Stimulated activated CD4-positive, alpha-beta T cell treated with anti-CD3 and anti-CD28 coated beads, Interleukin-15, amount 100 ng/mL, for 48 hours (primary cell): ENCODE data around the gene U2AF1L4.
A peak's percentile ranks its signal among the peaks of the same experiment; 100 is the strongest.
"Not testable (repeated sequence)": the region's sequence is repeated elsewhere in the genome, so short reads cannot be mapped to it uniquely, and the experiment has no call there.

Experiments used
- DNase-seq, 2 donors: peaks; one replicate each; pipeline ENCODE4 v3.0.0-alpha.2; 2020; ENCODE audit warnings: low read depth in 2 of 2

The U2AF1L4 gene

GRCh38 chr19:35725216-35725861, 19.9 kb downstream of the U2AF1L4 start:
- no peak for DNase-seq

DNA sequence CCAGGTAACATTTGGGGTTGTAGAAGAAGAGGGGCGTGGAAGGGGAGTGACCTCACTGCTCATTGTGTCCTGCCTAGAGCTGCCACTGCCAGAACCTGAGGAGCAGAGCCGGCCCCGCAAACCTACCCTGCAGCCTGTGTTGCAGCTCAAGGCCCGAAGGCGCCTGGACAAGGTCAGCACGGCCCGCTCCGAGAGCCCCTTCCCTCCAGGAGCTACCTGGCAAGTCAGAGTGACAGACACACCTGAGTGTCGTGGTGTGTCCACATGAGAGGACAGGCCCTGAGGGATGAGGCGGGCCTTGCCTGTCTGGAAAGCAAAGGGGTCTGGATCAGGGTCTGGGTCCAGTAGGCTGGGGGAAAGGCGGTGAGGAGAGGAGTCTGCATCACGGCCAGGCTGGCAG, 20.7 kb downstream of the U2AF1L4 start:
- DNase-seq = no peak

DNA sequence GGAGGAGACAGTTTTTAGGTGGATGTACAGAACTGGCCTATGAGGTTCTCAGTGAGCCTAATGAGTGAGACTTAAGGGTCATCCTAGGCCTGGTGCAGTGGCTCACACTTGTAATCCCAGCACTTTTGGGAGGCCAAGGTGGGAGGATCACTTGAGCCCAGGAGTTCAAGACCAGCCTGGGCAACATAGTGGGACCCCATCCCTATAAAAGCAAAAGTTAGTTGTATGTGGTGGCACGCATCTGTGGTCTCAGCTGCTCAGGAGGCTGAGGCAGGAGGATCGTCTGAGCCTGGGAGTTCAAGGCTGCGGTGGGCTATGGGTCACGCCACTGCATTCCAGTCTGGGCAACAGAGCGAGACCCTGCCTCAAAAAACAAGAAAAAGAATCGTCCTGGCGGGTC, 21.1 kb downstream of the U2AF1L4 start:
- DNase-seq = not testable (repeated sequence)

- DNase-seq = no peak
These were observed 21.5 kb downstream of the U2AF1L4 start for GRCh38 chr19:35723671-35724070.

DNA sequence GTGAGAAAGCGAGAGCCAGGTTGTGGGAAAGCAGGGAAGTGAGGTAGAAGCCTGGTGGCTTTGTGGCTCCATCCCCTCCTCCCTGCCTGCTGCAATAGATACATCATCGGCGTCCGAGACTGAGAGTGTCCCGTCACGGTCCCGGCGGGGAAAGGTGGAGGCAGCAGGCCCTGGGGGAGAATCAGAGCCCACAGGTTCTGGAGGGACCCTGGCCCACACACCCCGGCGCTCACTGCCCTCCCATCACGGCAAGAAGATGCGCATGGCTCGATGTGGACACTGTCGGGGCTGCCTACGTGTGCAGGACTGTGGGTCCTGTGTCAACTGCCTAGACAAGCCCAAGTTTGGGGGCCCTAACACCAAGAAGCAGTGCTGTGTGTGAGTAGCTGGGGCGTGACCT, 22.3 kb downstream of the U2AF1L4 start:
- DNase-seq = no peak

DNA sequence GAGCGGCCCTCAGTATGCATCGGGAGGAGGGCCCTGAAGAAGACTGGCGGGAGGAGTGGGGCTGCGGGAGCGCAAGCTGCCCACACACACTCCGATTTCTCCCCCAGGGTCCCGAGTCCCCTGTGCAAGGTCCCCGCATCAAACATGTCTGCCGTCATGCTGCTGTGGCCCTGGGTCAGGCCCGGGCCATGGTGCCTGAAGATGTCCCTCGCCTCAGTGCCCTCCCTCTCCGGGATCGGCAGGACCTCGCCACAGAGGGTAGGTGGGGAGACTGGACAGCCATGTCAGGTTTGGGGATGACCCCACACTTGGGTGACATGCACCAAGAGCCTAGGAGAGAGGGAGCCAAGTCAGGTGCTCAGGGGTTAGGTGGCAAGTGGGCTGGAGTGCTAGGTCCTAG, 22.8 kb downstream of the U2AF1L4 start:
- no peak for DNase-seq

- no peak for DNase-seq
These were observed 23.8 kb downstream of the U2AF1L4 start for GRCh38 chr19:35721374-35721773.

- no peak for DNase-seq
These were observed 24.6 kb downstream of the U2AF1L4 start for GRCh38 chr19:35720648-35721047.

GRCh38 chr19:35720163-35720524, 25.1 kb downstream of the U2AF1L4 start:
- no peak for DNase-seq

GRCh38 chr19:35719402-35720162, 25.6 kb downstream of the U2AF1L4 start:
- no peak for DNase-seq

DNA sequence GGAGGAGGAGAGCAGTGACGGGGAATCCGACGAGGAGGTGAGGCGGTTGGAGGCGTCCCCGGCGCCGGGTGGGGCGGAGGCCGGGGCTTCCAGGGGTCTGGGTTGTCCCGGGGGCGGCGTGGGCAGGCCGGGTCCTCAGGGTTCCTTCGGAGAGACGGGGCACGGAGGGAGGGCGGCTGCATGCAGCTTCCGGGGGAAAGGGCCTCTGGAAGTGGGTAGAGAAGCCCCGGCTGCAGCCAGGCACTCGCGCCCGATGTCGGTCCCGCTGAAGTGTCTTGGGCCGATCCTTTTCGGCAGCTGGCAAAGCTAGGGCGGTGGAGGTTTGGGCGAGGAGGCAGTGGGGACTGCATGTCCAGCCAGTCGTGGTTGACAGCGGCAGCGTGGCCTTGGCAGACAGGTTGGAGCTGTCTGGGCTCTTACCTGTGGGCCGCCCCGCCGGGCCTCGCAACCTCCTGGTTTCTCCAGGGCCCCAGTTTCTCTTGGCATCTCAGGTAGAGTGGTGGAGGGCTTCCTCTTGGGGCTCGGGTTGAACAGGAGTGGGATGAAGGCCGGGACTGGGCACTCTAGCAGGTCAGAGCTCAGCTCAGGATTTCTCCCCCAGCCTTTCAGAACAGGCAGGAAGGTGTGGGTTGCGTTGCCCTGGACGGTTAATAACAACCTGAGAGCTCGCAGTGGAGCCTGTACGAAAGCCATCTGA, 26.7 kb downstream of the U2AF1L4 start:
- peak in 1 of 2 donors; percentile 57 for DNase-seq

DNA sequence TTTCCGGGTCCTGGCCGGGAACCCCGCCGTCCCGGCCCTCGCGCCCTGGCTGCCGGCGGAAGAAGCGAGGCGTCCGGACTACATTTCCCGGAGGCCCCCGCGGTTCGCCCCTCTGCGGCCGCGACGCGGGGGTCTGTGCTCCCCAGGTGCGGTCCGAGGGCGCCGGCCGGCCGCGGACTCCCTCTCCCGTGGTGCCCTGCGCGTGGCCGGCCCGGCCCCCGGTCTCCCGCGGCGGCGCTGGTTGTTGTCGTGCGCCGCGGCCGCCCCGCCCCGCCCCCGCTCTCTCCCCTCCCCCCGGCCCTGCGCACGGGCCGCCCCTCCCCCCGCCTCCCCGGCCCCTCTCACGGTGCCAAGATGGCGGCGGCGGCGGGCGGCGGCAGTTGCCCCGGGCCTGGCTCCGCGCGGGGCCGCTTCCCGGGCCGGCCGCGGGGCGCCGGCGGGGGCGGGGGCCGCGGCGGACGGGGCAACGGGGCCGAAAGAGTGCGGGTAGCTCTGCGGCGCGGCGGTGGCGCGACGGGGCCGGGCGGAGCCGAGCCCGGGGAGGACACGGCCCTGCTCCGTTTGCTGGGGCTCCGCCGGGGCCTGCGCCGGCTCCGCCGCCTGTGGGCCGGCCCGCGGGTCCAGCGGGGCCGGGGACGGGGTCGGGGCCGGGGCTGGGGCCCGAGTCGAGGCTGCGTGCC, 27.4 kb downstream of the U2AF1L4 start, which contains the start of gene KMT2B:
Gene KMT2B, plus strand, starts transcription at position 339 of the 680 bp plus-strand sequence. Its CDS starts 16 bp downstream, at position 355.
- DNase-seq = no peak

GRCh38 chr19:35716801-35717664, 28.2 kb downstream of the U2AF1L4 start:
- DNase-seq = peak; percentile 95 to 96

- DNase-seq = no peak
These were observed 29.0 kb downstream of the U2AF1L4 start for GRCh38 chr19:35715981-35716800.

DNA sequence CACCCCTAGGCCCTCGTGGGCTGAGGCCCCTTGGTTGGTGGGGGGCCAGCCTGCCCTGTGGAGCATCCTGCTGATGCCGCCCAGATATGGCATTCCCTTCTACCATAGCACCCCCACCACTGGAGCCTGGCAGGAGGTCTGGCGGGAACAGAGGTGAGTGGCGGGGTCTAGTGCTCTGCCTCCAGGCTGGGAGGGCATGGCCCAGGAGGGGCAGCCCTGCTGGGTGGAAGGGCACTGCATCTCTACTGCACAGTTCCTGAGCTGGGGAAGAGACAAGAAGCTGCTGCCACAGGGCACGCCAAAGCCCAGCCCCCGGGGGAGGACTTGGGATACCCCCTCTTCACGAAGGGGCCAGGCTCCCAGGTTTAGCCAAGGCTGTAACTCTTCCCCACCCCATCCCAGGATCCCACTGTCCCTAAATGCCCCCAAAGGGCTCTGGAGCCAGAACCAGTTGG, 29.8 kb downstream of the U2AF1L4 start:
- DNase-seq = no peak

- DNase-seq = no peak
These were observed 30.4 kb downstream of the U2AF1L4 start for GRCh38 chr19:35714601-35715354.

- DNase-seq = no peak
These were observed 31.2 kb downstream of the U2AF1L4 start for GRCh38 chr19:35713904-35714495.

GRCh38 chr19:35713506-35713850, 31.7 kb downstream of the U2AF1L4 start:
- DNase-seq = no peak
